K562 (cell line): Measurements from ENCODE around the gene ZBTB20. TPM values are rescaled to one million over a fixed set of nuclear protein-coding genes. Genes with fewer than 3 reads are reported as not detected.

Experiments used
- ATAC-seq: fragments of 200-7000 bp; cut with Tn5 transposase; 3 replicates; pipeline ENCODE4 v1.9.1; 2020; ENCODE audit warnings: moderate library complexity
- BruUV-seq: library from RNA; stranded (reverse); fragments of 400-500 nt; replicated peaks from 2 replicates; lab custom pipeline; 2021; lab: Mats Ljungman, UMichigan
- CTCF ChIA-PET: fragments of 300-600 bp; formaldehyde crosslinking; extraction: SDS; loops from one replicate; lab custom pipeline; 2021; ENCODE audit warnings: low intra/inter-chr PET ratio; lab: Yijun Ruan, JAX
- POLR2A ChIA-PET: fragments of 300-600, 350-650 bp; sonication (Branson Sonifier 250); formaldehyde crosslinking; extraction: SDS; loops from one replicate; lab custom pipeline; 2021; ENCODE audit warnings: antibody characterized with exemption, inconsistent platforms; lab: Yijun Ruan, JAX
- DNase-seq, 4 experiments: peaks; one replicate each; pipeline versions ENCODE4 v3.0.0 to v3.0.0-alpha.2; 2011 to 2018; ENCODE audit warnings: low spot score in 3 of 4, mixed read lengths in 3 of 4; ENCODE audit errors: extremely low read depth in 1 of 4
- FAIRE-seq: peaks from 2 replicates; lab custom pipeline; 2011; peaks lifted over from hg19 to GRCh38; lab: Jason Lieb, UNC
- H2AFZ ChIP-seq: 2 replicates; pipeline ENCODE4 v1.6.0; 2011; ENCODE audit warnings: low read depth, low read length, control low read depth, inconsistent platforms
- H3K27ac ChIP-seq: fragments of 200-600 bp; 3 replicates; pipeline ENCODE4 v1.8.0; 2011; ENCODE audit warnings: low read depth, mild to moderate bottlenecking, control low read depth, inconsistent platforms, low read length, moderate library complexity, mixed read lengths; ENCODE audit errors: extremely low read depth
- H3K27me3 ChIP-seq, 2 experiments: fragments of 300-600 bp in 1 of 2; 2 replicates in 1 of 2; 3 replicates in 1 of 2; pipeline versions ENCODE4 v1.6.0 to v1.8.0; 2011; ENCODE audit warnings: inconsistent platforms in 2 of 2, low read length in 2 of 2, mild to moderate bottlenecking in 1 of 2, mixed read lengths in 1 of 2, moderate library complexity in 1 of 2; ENCODE audit not compliant: control insufficient read depth in 2 of 2, insufficient read depth in 2 of 2
- H3K36me3 ChIP-seq: fragments of 300-600 bp; 3 replicates; pipeline ENCODE4 v1.8.0; 2011; ENCODE audit warnings: mild to moderate bottlenecking, low read length, inconsistent platforms; ENCODE audit not compliant: control insufficient read depth, insufficient read depth
- H3K4me1 ChIP-seq, 2 experiments: fragments of 200-600 bp in 1 of 2; replicated peaks in 1 of 2; 2 replicates in 1 of 2; 3 replicates in 1 of 2; pipeline versions ENCODE4 v1.5.1 to v1.8.0; 2011; ENCODE audit warnings: inconsistent platforms in 2 of 2, low read length in 2 of 2, mild to moderate bottlenecking in 1 of 2, mixed read lengths in 1 of 2, moderate library complexity in 1 of 2; ENCODE audit not compliant: control insufficient read depth in 2 of 2, insufficient read depth in 2 of 2
- H3K4me2 ChIP-seq: 2 replicates; pipeline ENCODE4 v1.6.1; 2011; ENCODE audit warnings: low read length, control low read depth, inconsistent platforms, mixed read lengths; ENCODE audit not compliant: insufficient read depth
- H3K4me3 ChIP-seq: fragments of 200-600 bp; sonication (generic), shearing (Covaris generic); 2 replicates; pipeline ENCODE4 v1.5.1; 2016; ENCODE audit warnings: control low read depth, inconsistent platforms
- H3K79me2 ChIP-seq: fragments of 200-600 bp; 3 replicates; pipeline ENCODE4 v1.8.0; 2011; ENCODE audit warnings: low read length, inconsistent platforms; ENCODE audit not compliant: control insufficient read depth, insufficient read depth
- H3K9ac ChIP-seq, 2 experiments: 2 replicates each; pipeline versions ENCODE4 v1.6.0 to v1.6.1; 2011; ENCODE audit warnings: low read depth in 2 of 2, low read length in 2 of 2, control low read depth in 1 of 2, inconsistent platforms in 1 of 2, mild to moderate bottlenecking in 1 of 2, mixed read lengths in 1 of 2; ENCODE audit not compliant: insufficient read depth in 1 of 2
- H3K9me1 ChIP-seq: one replicate; pipeline ENCODE4 v1.6.0; 2011; ENCODE audit warnings: inconsistent platforms, mild to moderate bottlenecking, low read length, moderate library complexity; ENCODE audit not compliant: control insufficient read depth, insufficient read depth
- H3K9me3 ChIP-seq: replicated peaks from 2 replicates; pipeline ENCODE4 v1.5.1; 2011; ENCODE audit warnings: low read depth, low read length, inconsistent platforms; ENCODE audit not compliant: control insufficient read depth, insufficient read depth
- H4K20me1 ChIP-seq: replicated peaks from 2 replicates; pipeline ENCODE4 v1.6.1; 2011; ENCODE audit warnings: low read length, inconsistent platforms, mixed read lengths; ENCODE audit not compliant: control insufficient read depth, insufficient read depth
- CBX3 ChIP-seq, 2 experiments: IDR thresholded peaks; 1 replicate in 1 of 2; 2 replicates in 1 of 2; pipeline ENCODE4 v1.6.1; 2012; ENCODE audit warnings: inconsistent platforms in 2 of 2, low read length in 2 of 2, borderline replicate concordance in 1 of 2, control low read depth in 1 of 2
- GABPB1 ChIP-seq: sonication (generic); formaldehyde crosslinking; IDR thresholded peaks from 2 replicates; pipeline ENCODE4 v1.8.0; 2022; ENCODE audit warnings: mild to moderate bottlenecking, missing genetic modification reagents
- KDM5B ChIP-seq: fragments of 200-600 bp; sonication (generic); IDR thresholded peaks from 2 replicates; pipeline ENCODE4 v1.6.1; 2012; ENCODE audit warnings: low read depth, mild to moderate bottlenecking, moderate library complexity, low read length, control low read depth, inconsistent platforms; ENCODE audit not compliant: insufficient replicate concordance
- NFE2 ChIP-seq: IDR thresholded peaks from 2 replicates; pipeline ENCODE4 v1.6.1; 2014; ENCODE audit warnings: antibody characterized with exemption, low read depth
- NRF1 ChIP-seq, 2 experiments: fragments of 450-650 bp; IDR thresholded peaks in 1 of 2; conservative IDR thresholded peaks in 1 of 2; 2 replicates each; pipeline ENCODE4 v1.6.1; 2014; ENCODE audit warnings: mild to moderate bottlenecking in 2 of 2
- POLR2A ChIP-seq: fragments of 450-650 bp; conservative IDR thresholded peaks from 2 replicates; pipeline ENCODE4 v1.6.1; 2016
- PTBP1 ChIP-seq: fragments of 200-400 bp; formaldehyde crosslinking; IDR thresholded peaks from 2 replicates; pipeline ENCODE4 v1.6.1; 2017; ENCODE audit warnings: low read depth, low read length
- RFX5 ChIP-seq: IDR thresholded peaks from 2 replicates; pipeline ENCODE4 v1.6.1; 2011; ENCODE audit warnings: low read depth, mild to moderate bottlenecking, improper control_type of control experiment, low read length
- RNF2 ChIP-seq: sonication (generic); IDR thresholded peaks from 2 replicates; pipeline ENCODE4 v1.6.1; 2016
- ZBTB40 ChIP-seq, 2 experiments: fragments of 450-650 bp in 1 of 2; sonication (generic) in 1 of 2; formaldehyde crosslinking in 1 of 2; IDR thresholded peaks; 2 replicates each; pipeline versions ENCODE4 v1.7.1 to v1.9.0; 2016 to 2022; ENCODE audit warnings: inconsistent platforms in 1 of 2, mild to moderate bottlenecking in 1 of 2, missing genetic modification reagents in 1 of 2
- ZHX1 ChIP-seq: fragments of 150-350 bp; conservative IDR thresholded peaks from 2 replicates; pipeline ENCODE4 v1.6.1; 2014; ENCODE audit warnings: low read length
- ZNF134 ChIP-seq: fragments of 250-450 bp; sonication (Bioruptor Pico); conservative IDR thresholded peaks from 2 replicates; pipeline ENCODE4 v1.4.0; 2020
- ZNF217 ChIP-seq: sonication (generic); formaldehyde crosslinking; IDR thresholded peaks from 2 replicates; pipeline ENCODE4 v1.8.0; 2022; ENCODE audit warnings: mild to moderate bottlenecking, missing genetic modification reagents
- WGBS: fragments of 100-300 bp; shearing (Covaris generic); methylation state at CpG from one replicate; pipeline ENCODE4 v1.1.6; 2016; ENCODE audit warnings: low coverage, mixed read lengths; ENCODE audit not compliant: insufficient coverage; ENCODE audit errors: missing lambda C conversion rate; 5-methylcytosine and 5-hydroxymethylcytosine counted together
- in situ Hi-C: fragments of 300-500 bp; cut with MboI; formaldehyde crosslinking; loops from 4 replicates; pipeline ENCODE4 v1.15.0; 2018; ENCODE audit warnings: inconsistent platforms, mixed read lengths
- intact Hi-C: fragments of 100-400 bp; cut with micrococcal nuclease; formaldehyde crosslinking; loops from 2 replicates; pipeline ENCODE4 v1.14.2; 2022
- polyA plus RNA-seq, 8 experiments: library from polyadenylated mRNA; depleted of rRNA in 4 of 8; stranded (reverse) in 5 of 8; unstranded in 3 of 8; fragments of >200 nt; fragmentation: Nextera tagmentation in 2 of 8; fragmentation: Illumina TruSeq in 1 of 8; extraction: Ambion mirVana in 2 of 8; extraction: Trizol in 1 of 8; gene quantifications; 2 replicates each; pipeline versions ENCODE4 v1.2.1 to v1.2.3, GENCODE V29; 2011 to 2014; ENCODE audit warnings: inconsistent platforms in 1 of 8, missing spikeins in 1 of 8
- total RNA-seq, 7 experiments: library from RNA; depleted of rRNA in 6 of 7; stranded (reverse); fragments of >200 nt in 6 of 7; fragmentation: Illumina TruSeq in 2 of 7; extraction: Trizol in 2 of 7; gene quantifications; 2 replicates each; pipeline versions ENCODE4 v1.2.1 to v1.2.3, GENCODE V29; 2011 to 2021; ENCODE audit warnings: low replicate concordance in 1 of 7

Gene ZBTB20
- total and polyA plus RNA-seq, 9 of the 15 experiments (the other 6 are each of a cell fraction or from before 2014, with no cell fraction given): 0.17 to 1.7 (median 0.45) TPM

GRCh38 chr3:114542359-114542758 lies 604.7 kb downstream of the ZBTB20 start:
- no TSS peak for BruUV-seq
- no peak for TF ChIP-seq KDM5B
- TF ChIP-seq CBX3 (IDR thresholded peaks at IDR 0.05; ENCODE audit: borderline replicate concordance in 1 of 2, low read length in 2 of 2): no peak
- TF ChIP-seq POLR2A: no peak
- TF ChIP-seq PTBP1: no peak
- TF ChIP-seq RNF2: no peak
- TF ChIP-seq ZNF134 (CRISPR knock-in tag): no peak
- TF ChIP-seq NRF1 (conservative IDR thresholded peaks at IDR 0.05 in 1 of 2, IDR thresholded peaks at IDR 0.05 in 1 of 2): no peak
- TF ChIP-seq ZBTB40 (IDR thresholded peaks at IDR 0.05): no peak
- TF ChIP-seq ZBTB40 (CRISPR knock-in tag; IDR thresholded peaks at IDR 0.05): no peak
- no peak for TF ChIP-seq ZNF217 (CRISPR knock-in tag)
- TF ChIP-seq NFE2: no peak
- TF ChIP-seq ZHX1: no peak
- no peak for TF ChIP-seq GABPB1 (CRISPR knock-in tag)
- TF ChIP-seq RFX5: no peak

More at GRCh38 chr3:114542359-114542758, 604.7 kb downstream of the ZBTB20 start:
- H3K9me3 ChIP-seq: no peaks in the 10 kb centered on the region
- intact Hi-C loops: no loop called here
- H3K27ac ChIP-seq: no peak overlapping the region
- POLR2A ChIA-PET: no interaction called here
- no peak overlapping the region for H3K9ac ChIP-seq
- FAIRE-seq: no peak
- H2AFZ ChIP-seq: no peak overlapping the region
- no peaks in the 10 kb centered on the region for H3K9me1 ChIP-seq
- no peak overlapping the region for H3K4me2 ChIP-seq
- DNase-seq: no peak
- no peaks in the 10 kb centered on the region for H3K4me1 ChIP-seq
- WGBS: 0% methylated on average over 1 of the region's 1 CpG
- H3K36me3 ChIP-seq: no peaks in the 10 kb centered on the region
- no peaks in the 10 kb centered on the region for H4K20me1 ChIP-seq
- in situ Hi-C loops: no loop called here
- H3K4me3 ChIP-seq: no peak overlapping the region
- no peak for ATAC-seq
- CTCF ChIA-PET: no interaction called here
- H3K79me2 ChIP-seq: no peaks in the 10 kb centered on the region
- no peaks in the 10 kb centered on the region for H3K27me3 ChIP-seq
